Measurements from ENCODE around the gene COX17. TPM values are rescaled to one million over a fixed set of nuclear protein-coding genes. Genes with fewer than 3 reads are reported as not detected.

The COX17 gene
- total and polyA plus RNA-seq, 2 donors (not counting 3 experiments of a cell fraction or from before 2014, with no cell fraction given): 19.8 to 37.6 TPM

DNA sequence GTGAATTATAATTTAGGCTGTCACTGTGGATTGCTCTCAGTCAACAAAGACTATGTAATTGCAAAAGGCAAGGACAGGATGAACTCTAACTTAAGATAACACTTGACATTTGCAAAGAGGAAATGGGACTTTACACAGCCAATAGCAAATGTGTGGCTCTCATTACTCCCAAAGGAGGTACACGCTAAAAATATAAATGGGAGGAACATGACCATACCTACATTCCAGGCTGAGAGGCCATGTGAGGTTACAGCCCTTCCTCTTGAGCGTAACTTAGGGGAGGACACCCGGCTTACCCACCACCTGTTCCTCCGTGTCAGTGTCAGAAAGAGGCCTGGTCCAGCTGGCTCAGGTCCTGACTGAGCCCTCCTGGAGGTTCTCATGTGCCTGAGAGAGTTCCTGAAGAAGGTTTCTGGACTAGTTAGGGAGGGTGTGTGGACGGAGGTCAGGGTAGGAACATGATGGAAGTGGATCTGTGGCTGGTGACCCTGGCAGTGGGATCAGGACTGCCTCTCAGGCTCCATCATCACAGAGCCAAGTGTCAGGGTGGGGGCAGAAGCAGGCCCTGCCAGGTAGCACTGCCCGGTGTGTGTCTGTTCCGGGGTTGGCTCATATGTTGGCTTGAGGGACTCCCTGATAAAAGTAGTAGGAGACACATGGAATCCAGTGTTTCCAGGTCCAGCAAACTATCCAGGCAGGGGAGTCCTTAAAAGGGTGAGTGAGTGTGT lies 24.7 kb downstream of the COX17 start:
- DNase-seq (ENCODE audit: low read depth, low spot score) (no peak), FAIRE-seq (no peak)
- CTCF ChIA-PET: no interaction called here
- H3K27me3 ChIP-seq (ENCODE audit: control insufficient read depth in 2 of 2, insufficient read depth in 2 of 2, low read length in 2 of 2): peaks cover 0 to 5% of the 10 kb centered on the region in 2 experiments
- H3K79me2 ChIP-seq (ENCODE audit: control insufficient read depth, insufficient read depth, low read length): no peaks in the 10 kb centered on the region
- no peaks in the 10 kb centered on the region for H3K9me3 ChIP-seq (replicated peaks; ENCODE audit: control insufficient read depth, insufficient read depth, low read length)
- no peak overlapping the region for H2AFZ ChIP-seq (ENCODE audit: low read depth, low read length)
- H3K36me3 ChIP-seq (ENCODE audit: control insufficient read depth in 2 of 2, extremely low read depth in 1 of 2, insufficient read depth in 2 of 2, low read length in 2 of 2): no peaks in the 10 kb centered on the region
- H3K27ac ChIP-seq (ENCODE audit: insufficient read depth, low read depth, low read length): no peak overlapping the region
- peaks cover under 1% of the 10 kb centered on the region for H3K4me1 ChIP-seq (ENCODE audit: control insufficient read depth, extremely low read depth, insufficient read depth, low read length)
- intact Hi-C loops (cut with micrococcal nuclease) (no loop called here), dilution Hi-C loops (cut with MboI; ENCODE audit: extremely low pct_ligation_motif_present, low sequenced_read_pairs) (no loop called here)
- no peak overlapping the region for H3K4me3 ChIP-seq (replicated peaks in 1 of 3; ENCODE audit: insufficient read depth in 1 of 3, low read depth in 1 of 3, low read length in 3 of 3)
- H3K9ac ChIP-seq (replicated peaks; ENCODE audit: extremely low read depth, insufficient read depth, low read length): no peak overlapping the region
- no peaks in the 10 kb centered on the region for H3K9me1 ChIP-seq (replicated peaks; ENCODE audit: control insufficient read depth, extremely low read depth, insufficient read depth, low read length)
- no peak overlapping the region for H3K4me2 ChIP-seq (ENCODE audit: insufficient read depth, low read length)
- TF ChIP-seq, protein P1, sequence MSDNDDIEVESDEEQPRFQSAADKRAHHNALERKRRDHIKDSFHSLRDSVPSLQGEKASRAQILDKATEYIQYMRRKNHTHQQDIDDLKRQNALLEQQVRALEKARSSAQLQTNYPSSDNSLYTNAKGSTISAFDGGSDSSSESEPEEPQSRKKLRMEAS (IDR thresholded peaks at IDR 0.05; ENCODE audit: insufficient read depth, insufficient read length): no peak
- TF ChIP-seq CTCF (IDR thresholded peaks at IDR 0.05; ENCODE audit: extremely low read depth in 1 of 2, insufficient read depth in 1 of 2, low read depth in 1 of 2, low read length in 2 of 2) (no peak), POLR2A (IDR thresholded peaks at IDR 0.05; ENCODE audit: low read depth, low read length) (no peak), JUN (IDR thresholded peaks at IDR 0.05; ENCODE audit: borderline replicate concordance, insufficient read depth, insufficient read length, low read depth) (no peak), EZH2 (IDR thresholded peaks at IDR 0.05; ENCODE audit: borderline replicate concordance, low read depth, low read length, severe bottlenecking) (no peak), GATA2 (IDR thresholded peaks at IDR 0.05; ENCODE audit: insufficient read depth, insufficient read length, low read depth, low read length) (no peak), FOS (IDR thresholded peaks at IDR 0.05; ENCODE audit: borderline replicate concordance, insufficient read depth, low read length) (no peak), POLR2AphosphoS5 (IDR thresholded peaks at IDR 0.05; ENCODE audit: insufficient read depth, low read depth, low read length) (no peak), MYC (IDR thresholded peaks at IDR 0.05; ENCODE audit: low read depth, low read length) (no peak)
- POLR2A ChIA-PET: no interaction called here
- H4K20me1 ChIP-seq (replicated peaks; ENCODE audit: control insufficient read depth, extremely low read depth, insufficient read depth, low read length): no peaks in the 10 kb centered on the region
- no TSS peak for BruUV-seq (replicated peaks)
